ENCODE results near the gene DPM1. TPM values are rescaled to one million over a fixed set of nuclear protein-coding genes. Genes with fewer than 3 reads are reported as not detected.

The DPM1 gene
- total RNA-seq, 3 donors from 2014 or later (not counting 1 experiment from before 2014, with no cell fraction given) = 21.2 to 26.1 (median 25.6) TPM

- 81% methylated on average over 19 of the region's 20 CpGs for WGBS (ENCODE audit: insufficient coverage)
- H3K4me3 Mint-ChIP-seq = no peak overlapping the region
Measured at GRCh38 chr20:51001430-51002265, 43.3 kb upstream of the DPM1 start.

GRCh38 chr20:50999355-50999754 lies 41.0 kb upstream of the DPM1 start:
- DNase-seq (no peak), ATAC-seq (no peak)
- Mint-ChIP-seq H3K27ac (no peak overlapping the region), H3K4me1 (no peaks in the 10 kb centered on the region), H3K4me3 (no peak overlapping the region), H3K27me3 (ENCODE audit: low read depth in 2 of 2) (peaks cover 6 to 32% of the 10 kb centered on the region in 2 donors), H3K9me3 (no peaks in the 10 kb centered on the region), H3K36me3 (no peaks in the 10 kb centered on the region)
- no peaks in the 10 kb centered on the region for H3K36me3 ChIP-seq (ENCODE audit: control insufficient read depth, insufficient read depth, low read length)
- no peak overlapping the region for H3K27ac ChIP-seq (ENCODE audit: low read length)
- no peaks in the 10 kb centered on the region for H3K27me3 ChIP-seq (ENCODE audit: control insufficient read depth, insufficient read depth, low read length)
- no peaks in the 10 kb centered on the region for H3K4me1 ChIP-seq (ENCODE audit: control insufficient read depth, insufficient read depth, low read length)
- WGBS (ENCODE audit: insufficient coverage) = 85% methylated on average over 4 of the region's 4 CpGs
- H3K4me3 ChIP-seq (ENCODE audit: low read length) = no peak overlapping the region
- intact Hi-C loops (cut with micrococcal nuclease) = no loop called here
- H3K9me3 ChIP-seq (ENCODE audit: control insufficient read depth, insufficient read depth, low read length) = no peaks in the 10 kb centered on the region
- TF ChIP-seq CTCF (IDR thresholded peaks at IDR 0.05) = no peak

More at GRCh38 chr20:51001430-51002265, 43.3 kb upstream of the DPM1 start:
- Histone ChIP-seq H3K27me3 (ENCODE audit: control insufficient read depth, insufficient read depth, low read length) (no peaks in the 10 kb centered on the region), H3K36me3 (ENCODE audit: control insufficient read depth, insufficient read depth, low read length) (no peaks in the 10 kb centered on the region), H3K9me3 (ENCODE audit: control insufficient read depth, insufficient read depth, low read length) (no peaks in the 10 kb centered on the region), H3K27ac (ENCODE audit: low read length) (no peak overlapping the region), H3K4me3 (ENCODE audit: low read length) (no peak overlapping the region), H3K4me1 (ENCODE audit: control insufficient read depth, insufficient read depth, low read length) (no peaks in the 10 kb centered on the region)
- ATAC-seq = no peak
- H3K27ac Mint-ChIP-seq = no peak overlapping the region
- intact Hi-C loops (cut with micrococcal nuclease) = no loop called here
- no peaks in the 10 kb centered on the region for H3K36me3 Mint-ChIP-seq
- TF ChIP-seq CTCF (IDR thresholded peaks at IDR 0.05) = no peak
- no peak for DNase-seq
- H3K4me1 Mint-ChIP-seq = no peaks in the 10 kb centered on the region
- peaks cover 23 to 37% of the 10 kb centered on the region in 2 donors for H3K27me3 Mint-ChIP-seq (ENCODE audit: low read depth in 2 of 2)
- H3K9me3 Mint-ChIP-seq = no peaks in the 10 kb centered on the region

- ATAC-seq (no peak), DNase-seq (no peak)
- Histone ChIP-seq H3K9me3 (ENCODE audit: control insufficient read depth, insufficient read depth, low read length) (peaks cover 4% of the 10 kb centered on the region), H3K27me3 (ENCODE audit: control insufficient read depth, insufficient read depth, low read length) (no peaks in the 10 kb centered on the region), H3K4me3 (ENCODE audit: low read length) (no peak overlapping the region), H3K27ac (ENCODE audit: low read length) (no peak overlapping the region), H3K4me1 (ENCODE audit: control insufficient read depth, insufficient read depth, low read length) (peaks cover 3% of the 10 kb centered on the region), H3K36me3 (ENCODE audit: control insufficient read depth, insufficient read depth, low read length) (no peaks in the 10 kb centered on the region)
- Mint-ChIP-seq H3K27me3 (ENCODE audit: low read depth in 2 of 2) (peaks cover 13 to 30% of the 10 kb centered on the region in 2 donors), H3K4me3 (no peak overlapping the region), H3K4me1 (no peaks in the 10 kb centered on the region), H3K36me3 (no peaks in the 10 kb centered on the region), H3K9me3 (no peaks in the 10 kb centered on the region), H3K27ac (no peak overlapping the region)
- WGBS (ENCODE audit: insufficient coverage) = 61% methylated on average over 10 of the region's 10 CpGs
- intact Hi-C loops (cut with micrococcal nuclease) = no loop called here
- no peak for TF ChIP-seq CTCF (IDR thresholded peaks at IDR 0.05)
Measured at GRCh38 chr20:50996901-50997865, 38.9 kb upstream of the DPM1 start.
